ENCODE data around the gene L3MBTL4.

GRCh38 chr18:6215888-6216287 lies 198.8 kb downstream of the L3MBTL4 start:
- TF ChIP-seq POLR2A (IDR thresholded peaks at IDR 0.05; ENCODE audit: low read depth, low read length) (no peak), POLR2AphosphoS5 (IDR thresholded peaks at IDR 0.05; ENCODE audit: low read depth, low read length) (no peak), POU2F2 (IDR thresholded peaks at IDR 0.05; ENCODE audit: low read depth, low read length) (no peak), PAX5 (IDR thresholded peaks at IDR 0.05; ENCODE audit: insufficient read depth, low read length, severe bottlenecking) (no peak)

Data from GM12891 (cell line).